ENCODE data around the gene GGCX. TPM values are rescaled to one million over a fixed set of nuclear protein-coding genes. Genes with fewer than 3 reads are reported as not detected.

Gene GGCX
- total and polyA plus RNA-seq, 2 of the 13 experiments (the other 11 are each of a cell fraction or from before 2014, with no cell fraction given), result 72.5 to 103 TPM

DNA sequence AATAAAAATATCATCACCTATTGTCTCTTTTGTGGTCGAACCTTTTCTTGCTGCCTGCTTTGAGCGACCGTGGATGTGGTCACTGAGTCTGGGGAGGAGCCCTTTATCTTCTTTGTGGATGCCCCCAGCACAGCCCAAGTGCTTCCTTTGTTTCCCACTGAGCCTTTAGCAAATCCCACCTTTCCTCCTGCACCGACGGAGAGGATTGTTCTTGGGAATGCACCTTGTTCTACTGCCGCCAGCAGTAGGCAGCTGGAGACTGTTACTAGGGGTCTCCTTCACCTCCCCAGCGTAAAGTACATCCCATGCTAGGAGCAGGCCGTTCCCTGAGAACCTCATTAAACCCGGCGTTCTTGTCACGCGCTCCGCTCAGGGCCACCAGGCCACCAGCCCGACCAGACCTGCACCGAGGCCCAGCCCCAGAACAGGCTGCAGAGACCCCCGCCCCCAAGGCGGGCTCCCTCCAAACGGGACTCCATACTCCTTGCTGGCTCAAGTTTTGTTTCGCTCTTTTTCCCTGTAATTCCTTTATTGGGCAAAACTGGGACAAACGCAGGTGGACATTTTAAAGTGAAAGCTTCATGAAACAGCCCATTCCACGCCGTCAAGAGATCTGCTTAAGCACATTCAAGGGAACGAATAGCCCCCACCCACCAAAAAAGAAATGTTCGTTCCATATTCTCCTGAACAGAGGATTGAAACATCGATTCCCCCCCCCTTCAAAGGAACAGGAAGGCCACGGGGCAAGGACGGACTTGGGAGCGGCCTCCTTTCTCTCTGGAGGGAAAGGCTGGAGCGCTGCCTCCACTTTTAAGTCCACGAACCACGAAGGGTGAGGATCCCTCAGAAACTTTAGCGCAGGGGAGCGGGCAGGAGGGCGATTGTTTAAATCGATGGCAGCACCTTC is 23.4 kb downstream of the GGCX start (continued):
- TF ChIP-seq, protein P1, sequence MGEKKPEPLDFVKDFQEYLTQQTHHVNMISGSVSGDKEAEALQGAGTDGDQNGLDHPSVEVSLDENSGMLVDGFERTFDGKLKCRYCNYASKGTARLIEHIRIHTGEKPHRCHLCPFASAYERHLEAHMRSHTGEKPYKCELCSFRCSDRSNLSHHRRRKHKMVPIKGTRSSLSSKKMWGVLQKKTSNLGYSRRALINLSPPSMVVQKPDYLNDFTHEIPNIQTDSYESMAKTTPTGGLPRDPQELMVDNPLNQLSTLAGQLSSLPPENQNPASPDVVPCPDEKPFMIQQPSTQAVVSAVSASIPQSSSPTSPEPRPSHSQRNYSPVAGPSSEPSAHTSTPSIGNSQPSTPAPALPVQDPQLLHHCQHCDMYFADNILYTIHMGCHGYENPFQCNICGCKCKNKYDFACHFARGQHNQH (CRISPR knock-in tag; IDR thresholded peaks at IDR 0.05), result peak; percentile 38; the same call in 1 of the 2 replicates
- TF ChIP-seq, protein P2, sequence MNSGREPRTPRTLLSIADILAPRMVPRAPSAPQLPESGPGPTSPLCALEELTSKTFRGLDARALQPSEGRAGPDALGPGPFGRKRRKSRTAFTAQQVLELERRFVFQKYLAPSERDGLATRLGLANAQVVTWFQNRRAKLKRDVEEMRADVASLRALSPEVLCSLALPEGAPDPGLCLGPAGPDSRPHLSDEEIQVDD (CRISPR knock-in tag; IDR thresholded peaks at IDR 0.05; ENCODE audit: borderline replicate concordance), result peak; percentile 73; the same call in 1 of the 2 replicates
- TF ChIP-seq SAFB2 (CRISPR knock-in tag; IDR thresholded peaks at IDR 0.05; ENCODE audit: borderline replicate concordance, low read depth) (peak; percentile 40; the same call in 1 of the 2 replicates), JDP2 (CRISPR knock-in tag; IDR thresholded peaks at IDR 0.05; ENCODE audit: borderline replicate concordance) (no peak), POGZ (CRISPR knock-in tag; IDR thresholded peaks at IDR 0.05) (peak; percentile 27; the same call in 1 of the 2 replicates), ZNF709 (CRISPR knock-in tag; IDR thresholded peaks at IDR 0.05) (peak; percentile 6; the same call in 1 of the 2 replicates), CBX5 (CRISPR knock-in tag; IDR thresholded peaks at IDR 0.05; ENCODE audit: borderline replicate concordance) (peak; percentile 35; the same call in 1 of the 2 replicates), FIP1L1 (IDR thresholded peaks at IDR 0.05; ENCODE audit: borderline replicate concordance, insufficient read depth, low read depth, low read length) (no peak), ZFP41 (CRISPR knock-in tag; IDR thresholded peaks at IDR 0.05; ENCODE audit: borderline replicate concordance) (0 out of 2 replicates have a peak, but pooled peaks have one; percentile 69), NFKB2 (CRISPR knock-in tag; IDR thresholded peaks at IDR 0.05; ENCODE audit: borderline replicate concordance) (peak; percentile 81; the same call in 1 of the 2 replicates), ZNF670 (CRISPR knock-in tag; IDR thresholded peaks at IDR 0.05; ENCODE audit: borderline replicate concordance) (peak; percentile 86; the same call in 1 of the 2 replicates), KLF12 (CRISPR knock-in tag; IDR thresholded peaks at IDR 0.05; ENCODE audit: borderline replicate concordance) (0 out of 2 replicates have a peak, but pooled peaks have one; percentile 34), RFXAP (CRISPR knock-in tag; IDR thresholded peaks at IDR 0.05; ENCODE audit: borderline replicate concordance) (peak; percentile 64; the same call in 1 of the 2 replicates), GTF2F1 (IDR thresholded peaks at IDR 0.05; ENCODE audit: low read length) (0 out of 2 replicates have a peak, but pooled peaks have one; percentile 30), ARNT2 (CRISPR knock-in tag; IDR thresholded peaks at IDR 0.05; ENCODE audit: low read depth) (no peak), TBL1XR1 (IDR thresholded peaks at IDR 0.05; ENCODE audit: borderline replicate concordance, low read length, partially characterized antibody) (no peak), RBM22 (optimal IDR thresholded peaks at IDR 0.05; ENCODE audit: low read length) (peak; percentile 66), GLI4 (CRISPR knock-in tag; IDR thresholded peaks at IDR 0.05; ENCODE audit: borderline replicate concordance) (peak; percentile 50; the same call in 1 of the 2 replicates), ZSCAN9 (CRISPR knock-in tag; IDR thresholded peaks at IDR 0.05; ENCODE audit: borderline replicate concordance) (peak; percentile 71; the same call in 1 of the 2 replicates), ZSCAN12 (CRISPR knock-in tag; IDR thresholded peaks at IDR 0.05) (0 out of 2 replicates have a peak, but pooled peaks have one; percentile 46)
- TF ChIP-seq, protein P3, sequence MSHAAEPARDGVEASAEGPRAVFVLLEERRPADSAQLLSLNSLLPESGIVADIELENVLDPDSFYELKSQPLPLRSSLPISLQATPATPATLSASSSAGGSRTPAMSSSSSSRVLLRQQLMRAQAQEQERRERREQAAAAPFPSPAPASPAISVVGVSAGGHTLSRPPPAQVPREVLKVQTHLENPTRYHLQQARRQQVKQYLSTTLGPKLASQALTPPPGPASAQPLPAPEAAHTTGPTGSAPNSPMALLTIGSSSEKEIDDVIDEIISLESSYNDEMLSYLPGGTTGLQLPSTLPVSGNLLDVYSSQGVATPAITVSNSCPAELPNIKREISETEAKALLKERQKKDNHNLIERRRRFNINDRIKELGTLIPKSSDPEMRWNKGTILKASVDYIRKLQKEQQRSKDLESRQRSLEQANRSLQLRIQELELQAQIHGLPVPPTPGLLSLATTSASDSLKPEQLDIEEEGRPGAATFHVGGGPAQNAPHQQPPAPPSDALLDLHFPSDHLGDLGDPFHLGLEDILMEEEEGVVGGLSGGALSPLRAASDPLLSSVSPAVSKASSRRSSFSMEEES (CRISPR knock-in tag; IDR thresholded peaks at IDR 0.05), result peak; percentile 83; the same call in 1 of the 2 replicates
- TF ChIP-seq, protein P4, sequence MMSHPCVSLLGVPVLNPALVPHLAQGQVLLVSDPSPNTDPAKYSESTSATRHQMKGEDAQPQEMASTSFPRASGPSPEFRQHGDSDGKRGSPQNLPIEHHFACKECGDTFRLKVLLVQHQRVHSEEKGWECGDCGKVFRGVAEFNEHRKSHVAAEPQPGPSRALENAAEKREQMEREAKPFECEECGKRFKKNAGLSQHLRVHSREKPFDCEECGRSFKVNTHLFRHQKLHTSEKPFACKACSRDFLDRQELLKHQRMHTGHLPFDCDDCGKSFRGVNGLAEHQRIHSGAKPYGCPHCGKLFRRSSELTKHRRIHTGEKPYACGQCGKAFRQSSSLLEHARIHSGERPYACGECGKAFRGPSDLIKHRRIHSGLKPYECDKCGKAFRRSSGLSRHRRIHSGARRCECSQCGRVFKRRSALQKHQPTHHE (CRISPR knock-in tag; IDR thresholded peaks at IDR 0.05; ENCODE audit: borderline replicate concordance), result no peak
- TF ChIP-seq, protein P5, sequence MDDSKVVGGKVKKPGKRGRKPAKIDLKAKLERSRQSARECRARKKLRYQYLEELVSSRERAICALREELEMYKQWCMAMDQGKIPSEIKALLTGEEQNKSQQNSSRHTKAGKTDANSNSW (CRISPR knock-in tag; IDR thresholded peaks at IDR 0.05; ENCODE audit: borderline replicate concordance), result no peak

All from HepG2 (cell line).